ENCODE data around the gene TNIP2. TPM values are rescaled to one million over a fixed set of nuclear protein-coding genes. Genes with fewer than 3 reads are reported as not detected.

Gene TNIP2
- total and polyA plus RNA-seq, 4 donors, result 10.5 to 20.7 (median 13.5) TPM

DNA sequence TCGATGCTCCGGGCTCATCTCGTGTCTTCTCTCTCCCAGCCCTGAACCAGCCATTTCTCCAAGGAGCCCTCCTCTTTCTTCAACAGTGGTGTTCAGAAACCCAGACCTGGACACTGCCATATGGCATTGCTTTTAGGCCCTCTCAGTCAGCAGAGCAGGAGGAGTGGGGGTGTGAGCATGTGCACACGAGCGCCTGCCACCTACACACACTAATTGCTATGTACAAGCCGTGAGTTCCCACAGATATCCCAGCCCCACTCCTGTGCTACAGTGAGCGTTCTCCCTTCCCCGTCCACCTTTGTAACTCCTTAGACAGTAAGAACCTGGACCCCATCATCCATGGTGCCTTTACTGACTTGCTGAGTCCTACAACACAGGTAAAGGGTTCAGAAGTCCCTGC lies 53.8 kb downstream of the TNIP2 start:
- TF ChIP-seq RAD21 (IDR thresholded peaks at IDR 0.05) (no peak), HNF4G (IDR thresholded peaks at IDR 0.05) (no peak), TAF1 (conservative IDR thresholded peaks at IDR 0.05) (no peak), RXRA (IDR thresholded peaks at IDR 0.05) (no peak), HNF4A (conservative IDR thresholded peaks at IDR 0.05) (no peak), SP1 (IDR thresholded peaks at IDR 0.05) (no peak), JUND (IDR thresholded peaks at IDR 0.05) (no peak), GABPA (IDR thresholded peaks at IDR 0.05 in 1 of 2, conservative IDR thresholded peaks at IDR 0.05 in 1 of 2) (no peak), YY1 (IDR thresholded peaks at IDR 0.05) (no peak), FOXA2 (IDR thresholded peaks at IDR 0.05) (no peak), FOXA1 (IDR thresholded peaks at IDR 0.05) (no peak), NR2F2 (IDR thresholded peaks at IDR 0.05) (no peak)
- TF ChIP-seq, protein P1, sequence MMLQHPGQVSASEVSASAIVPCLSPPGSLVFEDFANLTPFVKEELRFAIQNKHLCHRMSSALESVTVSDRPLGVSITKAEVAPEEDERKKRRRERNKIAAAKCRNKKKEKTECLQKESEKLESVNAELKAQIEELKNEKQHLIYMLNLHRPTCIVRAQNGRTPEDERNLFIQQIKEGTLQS (IDR thresholded peaks at IDR 0.05), result no peak
- TF ChIP-seq, protein P2, sequence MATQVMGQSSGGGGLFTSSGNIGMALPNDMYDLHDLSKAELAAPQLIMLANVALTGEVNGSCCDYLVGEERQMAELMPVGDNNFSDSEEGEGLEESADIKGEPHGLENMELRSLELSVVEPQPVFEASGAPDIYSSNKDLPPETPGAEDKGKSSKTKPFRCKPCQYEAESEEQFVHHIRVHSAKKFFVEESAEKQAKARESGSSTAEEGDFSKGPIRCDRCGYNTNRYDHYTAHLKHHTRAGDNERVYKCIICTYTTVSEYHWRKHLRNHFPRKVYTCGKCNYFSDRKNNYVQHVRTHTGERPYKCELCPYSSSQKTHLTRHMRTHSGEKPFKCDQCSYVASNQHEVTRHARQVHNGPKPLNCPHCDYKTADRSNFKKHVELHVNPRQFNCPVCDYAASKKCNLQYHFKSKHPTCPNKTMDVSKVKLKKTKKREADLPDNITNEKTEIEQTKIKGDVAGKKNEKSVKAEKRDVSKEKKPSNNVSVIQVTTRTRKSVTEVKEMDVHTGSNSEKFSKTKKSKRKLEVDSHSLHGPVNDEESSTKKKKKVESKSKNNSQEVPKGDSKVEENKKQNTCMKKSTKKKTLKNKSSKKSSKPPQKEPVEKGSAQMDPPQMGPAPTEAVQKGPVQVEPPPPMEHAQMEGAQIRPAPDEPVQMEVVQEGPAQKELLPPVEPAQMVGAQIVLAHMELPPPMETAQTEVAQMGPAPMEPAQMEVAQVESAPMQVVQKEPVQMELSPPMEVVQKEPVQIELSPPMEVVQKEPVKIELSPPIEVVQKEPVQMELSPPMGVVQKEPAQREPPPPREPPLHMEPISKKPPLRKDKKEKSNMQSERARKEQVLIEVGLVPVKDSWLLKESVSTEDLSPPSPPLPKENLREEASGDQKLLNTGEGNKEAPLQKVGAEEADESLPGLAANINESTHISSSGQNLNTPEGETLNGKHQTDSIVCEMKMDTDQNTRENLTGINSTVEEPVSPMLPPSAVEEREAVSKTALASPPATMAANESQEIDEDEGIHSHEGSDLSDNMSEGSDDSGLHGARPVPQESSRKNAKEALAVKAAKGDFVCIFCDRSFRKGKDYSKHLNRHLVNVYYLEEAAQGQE (IDR thresholded peaks at IDR 0.05), result no peak
- TF ChIP-seq, protein P3, sequence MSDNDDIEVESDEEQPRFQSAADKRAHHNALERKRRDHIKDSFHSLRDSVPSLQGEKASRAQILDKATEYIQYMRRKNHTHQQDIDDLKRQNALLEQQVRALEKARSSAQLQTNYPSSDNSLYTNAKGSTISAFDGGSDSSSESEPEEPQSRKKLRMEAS (IDR thresholded peaks at IDR 0.05), result no peak
- TF ChIP-seq, protein P4, sequence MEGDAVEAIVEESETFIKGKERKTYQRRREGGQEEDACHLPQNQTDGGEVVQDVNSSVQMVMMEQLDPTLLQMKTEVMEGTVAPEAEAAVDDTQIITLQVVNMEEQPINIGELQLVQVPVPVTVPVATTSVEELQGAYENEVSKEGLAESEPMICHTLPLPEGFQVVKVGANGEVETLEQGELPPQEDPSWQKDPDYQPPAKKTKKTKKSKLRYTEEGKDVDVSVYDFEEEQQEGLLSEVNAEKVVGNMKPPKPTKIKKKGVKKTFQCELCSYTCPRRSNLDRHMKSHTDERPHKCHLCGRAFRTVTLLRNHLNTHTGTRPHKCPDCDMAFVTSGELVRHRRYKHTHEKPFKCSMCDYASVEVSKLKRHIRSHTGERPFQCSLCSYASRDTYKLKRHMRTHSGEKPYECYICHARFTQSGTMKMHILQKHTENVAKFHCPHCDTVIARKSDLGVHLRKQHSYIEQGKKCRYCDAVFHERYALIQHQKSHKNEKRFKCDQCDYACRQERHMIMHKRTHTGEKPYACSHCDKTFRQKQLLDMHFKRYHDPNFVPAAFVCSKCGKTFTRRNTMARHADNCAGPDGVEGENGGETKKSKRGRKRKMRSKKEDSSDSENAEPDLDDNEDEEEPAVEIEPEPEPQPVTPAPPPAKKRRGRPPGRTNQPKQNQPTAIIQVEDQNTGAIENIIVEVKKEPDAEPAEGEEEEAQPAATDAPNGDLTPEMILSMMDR (IDR thresholded peaks at IDR 0.05; ENCODE audit: low read depth, low read length, missing input control), result no peak
- DNase-seq (ENCODE audit: low spot score), result no peak
- H3K27ac ChIP-seq (ENCODE audit: low read depth in 1 of 2, low read length in 2 of 2), result no peak overlapping the region

DNA sequence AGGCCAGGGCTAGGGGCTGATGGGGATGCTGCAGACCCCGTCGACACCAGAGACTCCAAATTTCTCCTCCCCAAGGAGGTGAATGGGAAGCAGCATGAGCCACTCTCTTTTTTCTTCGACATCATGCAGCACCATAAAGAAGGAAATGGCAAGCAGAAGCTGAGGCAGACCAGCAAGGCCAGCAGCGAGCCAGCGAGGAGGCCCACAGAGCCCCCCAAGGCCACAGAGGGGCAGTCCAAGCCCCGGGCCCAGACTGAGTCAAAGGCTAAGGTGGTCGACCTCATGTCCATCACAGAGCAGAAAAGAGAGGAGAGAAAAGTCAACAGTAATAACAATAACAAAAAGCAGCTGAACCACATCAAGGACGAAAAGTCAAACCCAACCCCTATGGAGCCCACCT lies 56.1 kb downstream of the TNIP2 start:
- Histone ChIP-seq H3K36me3 (ENCODE audit: control insufficient read depth in 4 of 4, insufficient read depth in 3 of 4, low read depth in 1 of 4, low read length in 3 of 4) (peaks cover 2 to 58% (median 43%) of the 10 kb centered on the region in 4 donors), H3K9me3 (ENCODE audit: control insufficient read depth in 4 of 4, low read length in 3 of 4) (no peaks in the 10 kb centered on the region), H3K27me3 (ENCODE audit: control insufficient read depth in 4 of 4, insufficient read depth in 4 of 4, low read length in 3 of 4) (no peaks in the 10 kb centered on the region), H3K27ac (ENCODE audit: low read depth in 1 of 2, low read length in 2 of 2) (no peak overlapping the region), H3K4me1 (ENCODE audit: control insufficient read depth in 4 of 4, insufficient read depth in 4 of 4, low read length in 3 of 4) (peaks cover 5 to 15% (median 10%) of the 10 kb centered on the region in 4 donors), H3K9ac (ENCODE audit: low read depth in 1 of 2, low read length in 2 of 2) (no peak overlapping the region), H3K4me3 (ENCODE audit: low read depth in 1 of 3, low read length in 3 of 3) (no peak overlapping the region)
- WGBS, result 96% methylated on average over 8 of the region's 8 CpGs
- TF ChIP-seq HNF4A (conservative IDR thresholded peaks at IDR 0.05) (no peak), RAD21 (IDR thresholded peaks at IDR 0.05) (no peak), RXRA (IDR thresholded peaks at IDR 0.05) (no peak), TAF1 (conservative IDR thresholded peaks at IDR 0.05) (no peak), YY1 (IDR thresholded peaks at IDR 0.05) (no peak), EGR1 (IDR thresholded peaks at IDR 0.05; ENCODE audit: low read depth in 2 of 2) (no peak), SP1 (IDR thresholded peaks at IDR 0.05) (no peak), NR2F2 (IDR thresholded peaks at IDR 0.05) (no peak), FOXA2 (IDR thresholded peaks at IDR 0.05) (no peak)
- TF ChIP-seq, protein P2 (IDR thresholded peaks at IDR 0.05), result no peak
- TF ChIP-seq, protein P5, sequence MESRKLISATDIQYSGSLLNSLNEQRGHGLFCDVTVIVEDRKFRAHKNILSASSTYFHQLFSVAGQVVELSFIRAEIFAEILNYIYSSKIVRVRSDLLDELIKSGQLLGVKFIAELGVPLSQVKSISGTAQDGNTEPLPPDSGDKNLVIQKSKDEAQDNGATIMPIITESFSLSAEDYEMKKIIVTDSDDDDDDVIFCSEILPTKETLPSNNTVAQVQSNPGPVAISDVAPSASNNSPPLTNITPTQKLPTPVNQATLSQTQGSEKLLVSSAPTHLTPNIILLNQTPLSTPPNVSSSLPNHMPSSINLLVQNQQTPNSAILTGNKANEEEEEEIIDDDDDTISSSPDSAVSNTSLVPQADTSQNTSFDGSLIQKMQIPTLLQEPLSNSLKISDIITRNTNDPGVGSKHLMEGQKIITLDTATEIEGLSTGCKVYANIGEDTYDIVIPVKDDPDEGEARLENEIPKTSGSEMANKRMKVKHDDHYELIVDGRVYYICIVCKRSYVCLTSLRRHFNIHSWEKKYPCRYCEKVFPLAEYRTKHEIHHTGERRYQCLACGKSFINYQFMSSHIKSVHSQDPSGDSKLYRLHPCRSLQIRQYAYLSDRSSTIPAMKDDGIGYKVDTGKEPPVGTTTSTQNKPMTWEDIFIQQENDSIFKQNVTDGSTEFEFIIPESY (IDR thresholded peaks at IDR 0.05), result no peak
- TF ChIP-seq, protein P1 (IDR thresholded peaks at IDR 0.05), result no peak
- DNase-seq (ENCODE audit: low spot score), result no peak

More for the DNA sequence above, 53.8 kb downstream of the TNIP2 start:
- Histone ChIP-seq H3K9ac (ENCODE audit: low read depth in 1 of 2, low read length in 2 of 2) (no peak overlapping the region), H3K4me1 (ENCODE audit: control insufficient read depth in 4 of 4, insufficient read depth in 4 of 4, low read length in 3 of 4) (peaks cover 5 to 15% (median 9%) of the 10 kb centered on the region in 4 donors), H3K4me3 (ENCODE audit: low read depth in 1 of 3, low read length in 3 of 3) (no peak overlapping the region), H3K36me3 (ENCODE audit: control insufficient read depth in 4 of 4, insufficient read depth in 3 of 4, low read depth in 1 of 4, low read length in 3 of 4) (peaks cover 0 to 38% (median 29%) of the 10 kb centered on the region in 4 donors), H3K9me3 (ENCODE audit: control insufficient read depth in 4 of 4, low read length in 3 of 4) (no peaks in the 10 kb centered on the region), H3K27me3 (ENCODE audit: control insufficient read depth in 4 of 4, insufficient read depth in 4 of 4, low read length in 3 of 4) (no peaks in the 10 kb centered on the region)
- WGBS, result 97% methylated on average over 8 of the region's 8 CpGs
